Upper lobe of right lung (tissue), 1 donor: ENCODE measurements around the gene TXLNB. TPM values are rescaled to one million over a fixed set of nuclear protein-coding genes. Genes with fewer than 3 reads are reported as not detected.

Experiments
- ATAC-seq: fragments of 200-7000 bp; cut with Tn5 transposase; one replicate; pipeline ENCODE4 v1.9.1; 2020; ENCODE audit warnings: mild to moderate bottlenecking, moderate library complexity
- DNase-seq: peaks from one replicate; pipeline ENCODE4 v3.0.0-alpha.2; 2020
- H3K27ac ChIP-seq: fragments of 200-600 bp; one replicate; pipeline ENCODE4 v1.8.0; 2022
- H3K27me3 ChIP-seq: fragments of 200-600 bp; one replicate; pipeline ENCODE4 v1.8.0; 2022; ENCODE audit warnings: mild to moderate bottlenecking
- H3K36me3 ChIP-seq: fragments of 200-600 bp; one replicate; pipeline ENCODE4 v1.8.0; 2022
- H3K4me1 ChIP-seq: fragments of 200-600 bp; one replicate; pipeline ENCODE4 v1.8.0; 2022
- H3K4me3 ChIP-seq: fragments of 200-600 bp; one replicate; pipeline ENCODE4 v1.8.0; 2022; ENCODE audit warnings: mild to moderate bottlenecking
- H3K9me3 ChIP-seq: fragments of 200-600 bp; one replicate; pipeline ENCODE4 v1.8.0; 2022
- intact Hi-C: fragments of 100-400 bp; cut with DNase I; formaldehyde crosslinking; loops from one replicate; pipeline ENCODE4 v1.11.0; 2022
- total RNA-seq: library from RNA; stranded (reverse); fragmentation: NEBNext Ultra II Directional; extraction: Animal tissue kit (Norgen Biotek cat#: 25700); gene quantifications from one replicate; pipeline ENCODE4 v1.2.1, GENCODE V29; 2021
- TF ChIP-seq, protein P1 (sequence below): fragments of 200-600 bp; IDR thresholded peaks from one replicate; pipeline ENCODE4 v1.8.0; 2022; ENCODE audit warnings: antibody characterized with exemption
- donor health status: DM: no; HTN: yes; CAD: no; lungs with severe emphysema.

TXLNB gene
- total RNA-seq, 1 donor from 2014 or later = 1.3 TPM

GRCh38 chr6:139336488-139336887 lies 44.7 kb upstream of the TXLNB start:
- intact Hi-C loops = no loop called here
- Histone ChIP-seq H3K9me3 (no peaks in the 10 kb centered on the region), H3K36me3 (no peaks in the 10 kb centered on the region), H3K27ac (no peak overlapping the region), H3K27me3 (no peaks in the 10 kb centered on the region), H3K4me3 (no peak overlapping the region), H3K4me1 (peaks cover 21% of the 10 kb centered on the region)
- TF ChIP-seq, protein P1, sequence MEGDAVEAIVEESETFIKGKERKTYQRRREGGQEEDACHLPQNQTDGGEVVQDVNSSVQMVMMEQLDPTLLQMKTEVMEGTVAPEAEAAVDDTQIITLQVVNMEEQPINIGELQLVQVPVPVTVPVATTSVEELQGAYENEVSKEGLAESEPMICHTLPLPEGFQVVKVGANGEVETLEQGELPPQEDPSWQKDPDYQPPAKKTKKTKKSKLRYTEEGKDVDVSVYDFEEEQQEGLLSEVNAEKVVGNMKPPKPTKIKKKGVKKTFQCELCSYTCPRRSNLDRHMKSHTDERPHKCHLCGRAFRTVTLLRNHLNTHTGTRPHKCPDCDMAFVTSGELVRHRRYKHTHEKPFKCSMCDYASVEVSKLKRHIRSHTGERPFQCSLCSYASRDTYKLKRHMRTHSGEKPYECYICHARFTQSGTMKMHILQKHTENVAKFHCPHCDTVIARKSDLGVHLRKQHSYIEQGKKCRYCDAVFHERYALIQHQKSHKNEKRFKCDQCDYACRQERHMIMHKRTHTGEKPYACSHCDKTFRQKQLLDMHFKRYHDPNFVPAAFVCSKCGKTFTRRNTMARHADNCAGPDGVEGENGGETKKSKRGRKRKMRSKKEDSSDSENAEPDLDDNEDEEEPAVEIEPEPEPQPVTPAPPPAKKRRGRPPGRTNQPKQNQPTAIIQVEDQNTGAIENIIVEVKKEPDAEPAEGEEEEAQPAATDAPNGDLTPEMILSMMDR = no peak
- DNase-seq (no peak), ATAC-seq (no peak)

DNA sequence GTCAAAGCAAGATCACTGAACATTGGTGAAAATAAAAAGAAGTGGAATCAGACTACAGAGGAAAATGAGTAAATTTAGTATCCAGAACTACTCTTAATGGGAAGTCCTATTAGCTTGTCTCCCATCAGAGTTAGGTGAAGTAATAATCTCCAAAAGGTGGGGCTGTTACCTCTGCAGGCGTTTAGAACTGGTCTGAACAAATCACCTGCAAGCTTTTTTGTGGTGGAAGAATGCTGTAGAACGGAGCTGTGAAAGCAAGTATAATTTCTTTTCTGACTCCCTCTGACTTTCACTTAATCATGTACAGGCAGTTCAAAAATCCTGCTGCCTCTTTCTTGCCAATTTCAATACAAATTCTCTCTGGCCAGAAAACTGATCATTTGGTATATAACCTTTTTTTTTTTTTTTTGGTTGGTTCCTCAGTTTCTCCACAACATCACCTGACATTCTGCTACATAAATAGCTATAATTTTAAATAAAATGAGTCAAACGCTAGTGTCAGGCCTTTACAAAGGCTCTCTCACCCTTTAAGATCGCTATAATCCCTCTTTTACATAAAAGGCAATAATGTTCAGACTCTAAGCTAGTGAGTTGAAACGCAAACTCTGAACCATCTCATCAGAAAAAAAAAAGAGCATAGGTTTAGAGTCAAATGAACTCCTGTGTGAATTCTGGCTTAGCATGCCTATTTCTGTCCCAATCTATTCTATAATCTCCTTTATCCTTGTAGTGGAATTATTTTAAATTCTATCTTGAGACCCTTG lies 43.8 kb upstream of the TXLNB start:
- Histone ChIP-seq H3K27ac (peak overlapping the region; percentile 20), H3K4me3 (no peak overlapping the region), H3K9me3 (no peaks in the 10 kb centered on the region), H3K27me3 (no peaks in the 10 kb centered on the region), H3K36me3 (no peaks in the 10 kb centered on the region), H3K4me1 (peaks cover 21% of the 10 kb centered on the region)
- intact Hi-C loops = no loop called here
- ATAC-seq = no peak
- DNase-seq = no peak
- TF ChIP-seq, protein P1 = no peak

GRCh38 chr6:139334806-139335446 lies 43.1 kb upstream of the TXLNB start:
- no peaks in the 10 kb centered on the region for H3K9me3 ChIP-seq
- H3K27ac ChIP-seq = peak overlapping the region; percentile 20
- H3K4me3 ChIP-seq = no peak overlapping the region
- no peaks in the 10 kb centered on the region for H3K27me3 ChIP-seq
- TF ChIP-seq, protein P1 = no peak
- no peak for DNase-seq
- H3K36me3 ChIP-seq = no peaks in the 10 kb centered on the region
- ATAC-seq = no peak
- peaks cover 21% of the 10 kb centered on the region for H3K4me1 ChIP-seq
- intact Hi-C loops = no loop called here

- Histone ChIP-seq H3K27ac (no peak overlapping the region), H3K4me3 (no peak overlapping the region)
- intact Hi-C loops = no loop called here
These were observed 39.2 kb upstream of the TXLNB start for GRCh38 chr6:139330826-139331500.

GRCh38 chr6:139330306-139330705 lies 38.5 kb upstream of the TXLNB start:
- no peaks in the 10 kb centered on the region for H3K9me3 ChIP-seq
- no peaks in the 10 kb centered on the region for H3K27me3 ChIP-seq
- no peaks in the 10 kb centered on the region for H3K4me1 ChIP-seq
- no peak overlapping the region for H3K4me3 ChIP-seq
- no peak for ATAC-seq
- DNase-seq = no peak
- no peaks in the 10 kb centered on the region for H3K36me3 ChIP-seq
- no peak overlapping the region for H3K27ac ChIP-seq
- intact Hi-C loops = no loop called here
- TF ChIP-seq, protein P1 = no peak

More at GRCh38 chr6:139330826-139331500, 39.2 kb upstream of the TXLNB start:
- no peaks in the 10 kb centered on the region for H3K27me3 ChIP-seq
- no peaks in the 10 kb centered on the region for H3K9me3 ChIP-seq
- DNase-seq (no peak), ATAC-seq (no peak)
- no peaks in the 10 kb centered on the region for H3K36me3 ChIP-seq
- H3K4me1 ChIP-seq = no peaks in the 10 kb centered on the region
- TF ChIP-seq, protein P1 = no peak
